ENCODE data around the gene MGAT2. TPM values are rescaled to one million over a fixed set of nuclear protein-coding genes. Genes with fewer than 3 reads are reported as not detected.

Gene MGAT2
- polyA plus RNA-seq, result 10 to 100 TPM; 13.5 to 59.1 (median 26.0) TPM
- long read RNA-seq, donor 1, result 0 reads
- long read RNA-seq, donor 2, transcript MGAT2-201 (1 exons, 2,687 nt), result major isoform, 24 of 24 reads
- long read RNA-seq, donor 2, partial matches to known transcripts, result 0 of 24 reads
- long read RNA-seq, donor 2, other reads (novel, unspliced or antisense), result 0 of 24 reads
- long read RNA-seq, donor 3, transcript MGAT2-201 (1 exons, 2,687 nt), result major isoform, 53 of 53 reads
- long read RNA-seq, donor 3, partial matches to known transcripts, result 0 of 53 reads
- long read RNA-seq, donor 3, other reads (novel, unspliced or antisense), result 0 of 53 reads
- long read RNA-seq, donor 4, partial matches to known transcripts, result 0 of 2 reads
- long read RNA-seq, donor 4, other reads (novel, unspliced or antisense), result 0 of 2 reads
- long read RNA-seq, donor 5, transcript MGAT2-201 (1 exons, 2,687 nt), result major isoform, 21 of 21 reads
- long read RNA-seq, donor 5, partial matches to known transcripts, result 0 of 21 reads
- long read RNA-seq, donor 5, other reads (novel, unspliced or antisense), result 0 of 21 reads
- long read RNA-seq, donor 6, transcript MGAT2-201 (1 exons, 2,687 nt), result major isoform, 58 of 72 reads
- long read RNA-seq, donor 6, partial matches to known transcripts, result 14 of 72 reads
- long read RNA-seq, donor 6, other reads (novel, unspliced or antisense), result 0 of 72 reads
- long read RNA-seq, donor 7, result 0 reads
- long read RNA-seq, donor 8, transcript MGAT2-201 (1 exons, 2,687 nt), result major isoform, 5 of 5 reads
- long read RNA-seq, donor 8, partial matches to known transcripts, result 0 of 5 reads
- long read RNA-seq, donor 8, other reads (novel, unspliced or antisense), result 0 of 5 reads
- long read RNA-seq, donor 9, transcript MGAT2-201 (1 exons, 2,687 nt), result major isoform, 14 of 21 reads
- long read RNA-seq, donor 9, partial matches to known transcripts, result 0 of 21 reads
- long read RNA-seq, donor 9, other reads (novel, unspliced or antisense), result 7 of 21 reads
- long read RNA-seq, donor 10, transcript MGAT2-201 (1 exons, 2,687 nt), result major isoform, 50 of 72 reads
- long read RNA-seq, donor 10, partial matches to known transcripts, result 0 of 72 reads
- long read RNA-seq, donor 10, other reads (novel, unspliced or antisense), result 22 of 72 reads

- peak within 1 kb of the TSS; percentile 77 to 87 (median 81) for H3K4me3 ChIP-seq (ENCODE audit: low read depth in 1 of 3, low read length in 3 of 3)
- H3K36me3 ChIP-seq (ENCODE audit: control insufficient read depth in 3 of 3, insufficient read depth in 2 of 3, low read depth in 1 of 3, low read length in 3 of 3), result peaks cover 0 to 20% (median 5%) of the 10 kb centered on the region in 3 donors
- H3K9me3 ChIP-seq (ENCODE audit: control insufficient read depth in 2 of 2, insufficient read depth in 1 of 2, low read depth in 1 of 2, low read length in 1 of 2), result no peaks in the 10 kb centered on the region
- peaks cover 0 to 9% (median 5%) of the 10 kb centered on the region in 3 donors for H3K4me1 ChIP-seq (ENCODE audit: control insufficient read depth in 3 of 3, insufficient read depth in 2 of 3, low read depth in 1 of 3, low read length in 2 of 3)
- 0% methylated on average over 74 to 85 of the region's 85 CpGs for WGBS, 3 donors
- DNase-seq (peak; percentile 98 to 99), FAIRE-seq (no peak)
- no peaks in the 10 kb centered on the region for H3K27me3 ChIP-seq (ENCODE audit: control insufficient read depth in 3 of 3, insufficient read depth in 3 of 3, low read length in 3 of 3)
- H3K27ac ChIP-seq (ENCODE audit: low read depth in 1 of 3, low read length in 2 of 3), result peak within 1 kb of the TSS; percentile 86 to 99 (median 98)
These were observed at the start of gene MGAT2, which contains the start of gene RPL36AL for GRCh38 chr14:49620182-49621113. Gene MGAT2 (plus strand): TSS chr14:49620799. CDS start chr14:49621269, 470 bp downstream. Gene RPL36AL (minus strand): TSS chr14:49620626. CDS start chr14:49619104, 1,522 bp downstream.

GRCh38 chr14:49574038-49574437 lies 46.6 kb upstream of the MGAT2 start:
- no peak for FAIRE-seq
- no peak for DNase-seq
- Histone ChIP-seq H3K36me3 (ENCODE audit: control insufficient read depth in 3 of 3, insufficient read depth in 2 of 3, low read depth in 1 of 3, low read length in 3 of 3) (peaks cover 0 to 18% (median 4%) of the 10 kb centered on the region in 3 donors), H3K27ac (ENCODE audit: low read depth in 1 of 3, low read length in 2 of 3) (no peak overlapping the region), H3K4me3 (ENCODE audit: low read depth in 1 of 3, low read length in 3 of 3) (no peak overlapping the region), H3K9me3 (ENCODE audit: control insufficient read depth in 2 of 2, insufficient read depth in 1 of 2, low read depth in 1 of 2, low read length in 1 of 2) (peaks cover 0 to 4% of the 10 kb centered on the region in 2 donors), H3K4me1 (ENCODE audit: control insufficient read depth in 3 of 3, insufficient read depth in 2 of 3, low read depth in 1 of 3, low read length in 2 of 3) (no peaks in the 10 kb centered on the region), H3K27me3 (ENCODE audit: control insufficient read depth in 3 of 3, insufficient read depth in 3 of 3, low read length in 3 of 3) (no peaks in the 10 kb centered on the region)
- WGBS, 3 donors, result 83 to 86% (median 83%) methylated on average over 5 of the region's 5 CpGs

DNA sequence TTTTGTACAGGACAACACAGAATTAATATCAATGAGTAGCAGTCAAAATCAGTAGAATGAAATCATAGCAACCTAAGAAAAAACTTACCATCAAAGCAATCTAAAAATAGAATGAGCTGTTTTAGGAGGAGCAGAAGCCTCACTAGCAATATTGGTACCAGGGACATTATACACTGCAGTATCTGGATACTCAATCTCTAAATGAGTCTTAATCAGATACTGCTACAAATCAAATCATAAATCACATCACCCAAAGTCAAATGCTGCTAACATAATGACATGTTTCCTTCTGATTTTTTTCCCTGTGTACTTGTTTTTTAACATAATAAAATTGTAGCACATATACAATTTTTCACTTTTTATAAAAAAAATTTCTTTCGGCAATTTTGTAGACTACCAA lies 42.5 kb upstream of the MGAT2 start:
- no peak for FAIRE-seq

GRCh38 chr14:49579841-49580240 lies 40.8 kb upstream of the MGAT2 start:
- H3K4me3 ChIP-seq (ENCODE audit: low read depth in 1 of 3, low read length in 3 of 3), result no peak overlapping the region
- H3K27ac ChIP-seq (ENCODE audit: low read depth in 1 of 3, low read length in 2 of 3), result no peak overlapping the region
- DNase-seq (no peak), FAIRE-seq (no peak)
- WGBS, 3 donors, result 74 to 85% (median 81%) methylated on average over 2 of the region's 2 CpGs
- no peaks in the 10 kb centered on the region for H3K27me3 ChIP-seq (ENCODE audit: control insufficient read depth in 3 of 3, insufficient read depth in 3 of 3, low read length in 3 of 3)
- peaks cover 2 to 34% (median 4%) of the 10 kb centered on the region in 3 donors for H3K36me3 ChIP-seq (ENCODE audit: control insufficient read depth in 3 of 3, insufficient read depth in 2 of 3, low read depth in 1 of 3, low read length in 3 of 3)
- H3K4me1 ChIP-seq (ENCODE audit: control insufficient read depth in 3 of 3, insufficient read depth in 2 of 3, low read depth in 1 of 3, low read length in 2 of 3), result peaks cover 0 to 10% (median 2%) of the 10 kb centered on the region in 3 donors
- H3K9me3 ChIP-seq (ENCODE audit: control insufficient read depth in 2 of 2, insufficient read depth in 1 of 2, low read depth in 1 of 2, low read length in 1 of 2), result no peaks in the 10 kb centered on the region

More for the DNA sequence above, 42.5 kb upstream of the MGAT2 start:
- Histone ChIP-seq H3K27me3 (ENCODE audit: control insufficient read depth in 3 of 3, insufficient read depth in 3 of 3, low read length in 3 of 3) (no peaks in the 10 kb centered on the region), H3K9me3 (ENCODE audit: control insufficient read depth in 2 of 2, insufficient read depth in 1 of 2, low read depth in 1 of 2, low read length in 1 of 2) (no peaks in the 10 kb centered on the region), H3K27ac (ENCODE audit: low read depth in 1 of 3, low read length in 2 of 3) (no peak overlapping the region), H3K4me1 (ENCODE audit: control insufficient read depth in 3 of 3, insufficient read depth in 2 of 3, low read depth in 1 of 3, low read length in 2 of 3) (no peaks in the 10 kb centered on the region), H3K36me3 (ENCODE audit: control insufficient read depth in 3 of 3, insufficient read depth in 2 of 3, low read depth in 1 of 3, low read length in 3 of 3) (peaks cover 2 to 22% (median 4%) of the 10 kb centered on the region in 3 donors), H3K4me3 (ENCODE audit: low read depth in 1 of 3, low read length in 3 of 3) (no peak overlapping the region)
- no peak for DNase-seq
- 94 to 100% (median 97%) methylated on average over 1 of the region's 1 CpG for WGBS, 3 donors

GRCh38 chr14:49581209-49582112 lies 39.1 kb upstream of the MGAT2 start:
- Histone ChIP-seq H3K27ac (ENCODE audit: low read depth in 1 of 3, low read length in 2 of 3) (no peak overlapping the region), H3K27me3 (ENCODE audit: control insufficient read depth in 3 of 3, insufficient read depth in 3 of 3, low read length in 3 of 3) (no peaks in the 10 kb centered on the region), H3K4me3 (ENCODE audit: low read depth in 1 of 3, low read length in 3 of 3) (no peak overlapping the region), H3K9me3 (ENCODE audit: control insufficient read depth in 2 of 2, insufficient read depth in 1 of 2, low read depth in 1 of 2, low read length in 1 of 2) (no peaks in the 10 kb centered on the region), H3K36me3 (ENCODE audit: control insufficient read depth in 3 of 3, insufficient read depth in 2 of 3, low read depth in 1 of 3, low read length in 3 of 3) (peaks cover 0 to 32% (median 2%) of the 10 kb centered on the region in 3 donors), H3K4me1 (ENCODE audit: control insufficient read depth in 3 of 3, insufficient read depth in 2 of 3, low read depth in 1 of 3, low read length in 2 of 3) (peaks cover 0 to 10% (median 2%) of the 10 kb centered on the region in 3 donors)
- FAIRE-seq, result no peak
- 75 to 84% (median 80%) methylated on average over 9 of the region's 9 CpGs for WGBS, 3 donors
- DNase-seq, result no peak

GRCh38 chr14:49582113-49582977 lies 38.3 kb upstream of the MGAT2 start:
- H3K36me3 ChIP-seq (ENCODE audit: control insufficient read depth in 3 of 3, insufficient read depth in 2 of 3, low read depth in 1 of 3, low read length in 3 of 3), result peaks cover 0 to 25% (median 2%) of the 10 kb centered on the region in 3 donors
- H3K9me3 ChIP-seq (ENCODE audit: control insufficient read depth in 2 of 2, insufficient read depth in 1 of 2, low read depth in 1 of 2, low read length in 1 of 2), result no peaks in the 10 kb centered on the region
- H3K27me3 ChIP-seq (ENCODE audit: control insufficient read depth in 3 of 3, insufficient read depth in 3 of 3, low read length in 3 of 3), result no peaks in the 10 kb centered on the region
- peaks cover 0 to 10% (median 2%) of the 10 kb centered on the region in 3 donors for H3K4me1 ChIP-seq (ENCODE audit: control insufficient read depth in 3 of 3, insufficient read depth in 2 of 3, low read depth in 1 of 3, low read length in 2 of 3)
- H3K4me3 ChIP-seq (ENCODE audit: low read depth in 1 of 3, low read length in 3 of 3), result no peak overlapping the region
- DNase-seq, result peak in 1 of 2 donors; percentile 7
- no peak for FAIRE-seq
- 87 to 88% (median 88%) methylated on average over 4 of the region's 4 CpGs for WGBS, 3 donors
- no peak overlapping the region for H3K27ac ChIP-seq (ENCODE audit: low read depth in 1 of 3, low read length in 2 of 3)
